Activated CD8-positive, alpha-beta memory T cell treated with anti-CD3 and anti-CD28 coated beads, Interleukin-2, amount 50 U/mL, for 1 hour (primary cell): Measurements from ENCODE around the gene CKS1B.
A peak's percentile ranks its signal among the peaks of the same experiment; 100 is the strongest.
"Not testable (repeated sequence)": the region's sequence is repeated elsewhere in the genome, so short reads cannot be mapped to it uniquely, and the experiment has no call there.

Experiments used
- DNase-seq: peaks from one replicate; pipeline ENCODE4 v3.0.0-alpha.2; 2020; ENCODE audit errors: extremely low read depth

CKS1B gene

DNA sequence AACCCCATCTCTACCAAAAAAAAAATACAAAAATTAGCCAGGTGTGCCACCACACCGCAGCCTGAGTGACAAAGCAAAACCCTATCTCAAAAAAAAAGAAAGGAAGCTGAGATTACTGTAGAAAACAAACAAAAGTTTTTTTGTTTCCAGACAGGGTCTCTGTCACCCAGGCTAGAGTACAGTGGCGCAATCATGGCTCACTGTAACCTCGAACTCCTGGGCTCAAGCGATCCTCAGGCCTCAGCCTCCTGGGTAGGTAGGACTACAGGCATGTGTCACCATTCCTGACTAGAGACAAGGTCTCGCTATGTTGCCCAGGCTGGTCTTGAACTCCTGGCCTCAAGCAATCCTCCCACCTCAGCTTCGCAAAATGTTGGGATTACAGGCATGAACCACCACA lies 10.1 kb upstream of the CKS1B start:
- no peak for DNase-seq

DNA sequence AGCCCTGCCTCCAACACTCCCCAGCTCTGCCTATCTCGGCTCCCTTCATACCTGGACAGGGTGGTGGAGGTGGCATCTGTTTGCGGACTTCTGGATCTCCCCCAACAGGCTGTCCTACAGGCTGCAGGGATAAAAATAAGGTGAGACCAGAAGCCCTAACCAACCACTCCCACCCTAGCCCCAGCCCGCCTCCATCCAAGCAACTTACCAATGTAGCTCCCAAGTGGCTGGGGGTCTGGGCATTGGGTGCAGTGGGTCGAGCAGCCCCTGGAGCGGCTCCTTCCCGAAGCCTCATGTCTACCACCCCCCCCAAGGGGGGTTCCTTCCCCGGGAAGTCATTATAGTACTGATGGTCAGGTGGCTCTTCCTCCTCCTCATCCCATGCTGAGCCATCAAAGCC lies 8.4 kb upstream of the CKS1B start:
- DNase-seq: no peak

DNA sequence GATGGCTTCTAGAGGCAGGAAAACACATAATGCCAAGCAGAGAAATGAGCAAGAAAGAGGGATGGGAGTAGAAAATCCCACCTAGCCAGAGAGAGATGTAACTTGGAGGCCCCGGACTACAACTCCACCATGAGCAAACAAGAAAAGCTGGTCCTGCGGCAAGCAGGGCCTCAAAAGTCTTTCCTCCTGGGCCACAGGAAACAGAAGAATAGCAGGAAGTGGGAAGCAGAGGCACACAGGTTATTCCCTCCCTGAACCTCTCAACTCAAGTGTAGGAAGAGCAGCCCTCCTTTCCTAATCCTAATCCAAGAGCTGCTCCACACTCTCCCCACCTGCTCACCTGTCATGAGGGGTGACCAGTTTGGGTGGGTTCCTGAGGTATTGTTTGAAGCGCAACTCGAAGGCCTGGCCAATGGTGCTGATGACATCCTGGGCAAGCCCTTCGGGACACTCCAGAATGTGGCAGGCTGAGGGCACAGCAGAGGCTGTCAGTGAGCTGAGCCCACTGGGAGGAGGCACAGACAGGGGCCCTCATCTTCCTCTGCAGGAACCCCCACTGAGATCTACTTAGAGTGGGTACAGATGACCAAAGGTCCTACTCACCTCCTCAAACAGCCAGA lies 7.0 kb upstream of the CKS1B start:
- DNase-seq: no peak

- DNase-seq: no peak
Observed at GRCh38 chr1:154968731-154969130, 5.8 kb upstream of the CKS1B start.

GRCh38 chr1:154969246-154969645 lies 5.2 kb upstream of the CKS1B start:
- no peak for DNase-seq

- no peak for DNase-seq
Observed at GRCh38 chr1:154969860-154970452, 4.5 kb upstream of the CKS1B start.

GRCh38 chr1:154970631-154971340 lies 3.7 kb upstream of the CKS1B start, which contains the start of gene SHC1:
Gene SHC1 (minus strand): TSS chr1:154970747. CDS start chr1:154970526, 221 bp downstream.
- DNase-seq: no peak

DNA sequence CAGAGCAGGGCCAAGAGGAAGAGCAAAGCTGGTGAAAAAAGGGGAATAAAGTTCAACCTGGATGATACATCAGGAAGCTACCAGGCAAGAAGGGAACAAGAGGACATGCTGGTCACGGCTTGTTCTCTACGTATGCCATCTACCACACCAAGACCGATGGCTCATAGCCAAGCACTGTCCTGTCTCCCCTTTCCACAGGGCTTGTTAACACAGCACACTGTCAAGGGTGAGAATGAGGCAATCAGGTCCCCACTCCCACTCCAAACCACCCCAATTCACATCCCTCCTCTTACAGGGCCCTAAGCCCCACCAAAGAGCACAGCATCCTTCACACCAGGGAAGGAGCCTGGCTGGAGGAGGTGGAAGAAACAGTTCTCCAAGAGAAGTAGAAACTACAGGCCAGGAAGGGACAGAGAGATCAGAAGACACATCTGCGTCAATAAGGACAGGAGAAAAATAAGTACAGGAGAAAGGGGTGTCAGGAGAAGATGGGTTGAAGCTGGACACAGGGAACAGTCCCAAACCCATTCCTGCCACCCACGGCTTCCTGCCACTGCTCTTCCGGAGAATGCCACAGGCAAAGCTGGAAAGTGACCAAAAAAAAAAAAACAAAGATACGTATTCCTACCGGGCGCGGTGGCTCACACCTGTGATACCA lies 3.0 kb upstream of the CKS1B start:
- no peak for DNase-seq

GRCh38 chr1:154972213-154972516 lies 2.3 kb upstream of the CKS1B start:
- no peak for DNase-seq

DNA sequence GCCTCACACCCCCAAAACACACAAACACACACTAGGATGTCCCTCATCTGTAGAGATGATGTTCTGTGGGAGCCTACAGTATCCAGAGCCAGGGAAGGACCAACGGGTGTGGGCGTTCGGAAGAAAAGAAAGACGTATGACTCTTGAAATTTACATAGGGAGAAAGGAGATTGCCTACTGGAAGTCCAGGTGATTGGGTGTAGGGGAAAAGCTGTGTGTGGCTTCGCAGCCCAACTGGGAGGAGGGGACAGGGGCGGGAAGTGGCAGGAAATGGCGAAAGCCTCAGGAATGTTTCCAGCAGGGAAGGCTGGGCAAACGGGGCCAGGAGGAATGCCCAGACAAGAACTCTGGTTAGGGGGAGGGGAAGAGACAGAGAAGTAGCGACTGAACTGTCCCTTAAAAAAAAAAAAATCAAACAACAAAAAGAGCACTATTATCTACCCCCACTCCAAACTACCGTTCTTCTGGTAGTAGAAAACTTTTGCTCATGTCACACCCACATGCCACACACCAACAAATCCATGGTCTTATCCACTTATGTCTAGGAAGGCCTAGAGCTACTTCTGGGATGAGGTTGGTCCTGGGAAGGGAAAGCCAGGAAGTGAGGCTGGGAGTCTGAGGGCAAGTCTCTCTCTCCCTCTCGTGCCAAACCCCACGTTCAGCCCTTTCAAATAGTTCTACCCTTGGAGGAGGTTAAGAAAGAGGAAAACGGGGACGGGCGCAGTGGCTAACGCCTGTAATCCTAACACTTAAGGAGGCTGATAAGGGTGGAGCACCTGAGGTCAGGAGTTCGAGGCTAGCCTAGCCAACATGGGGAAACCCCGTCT lies 1.8 kb upstream of the CKS1B start:
- DNase-seq: no peak

GRCh38 chr1:154973344-154974101 lies 958 bp upstream of the CKS1B start:
- DNase-seq: peak; percentile 61

- DNase-seq: peak; percentile 93
Observed at GRCh38 chr1:154974808-154975408, 427 bp downstream of the CKS1B start.

DNA sequence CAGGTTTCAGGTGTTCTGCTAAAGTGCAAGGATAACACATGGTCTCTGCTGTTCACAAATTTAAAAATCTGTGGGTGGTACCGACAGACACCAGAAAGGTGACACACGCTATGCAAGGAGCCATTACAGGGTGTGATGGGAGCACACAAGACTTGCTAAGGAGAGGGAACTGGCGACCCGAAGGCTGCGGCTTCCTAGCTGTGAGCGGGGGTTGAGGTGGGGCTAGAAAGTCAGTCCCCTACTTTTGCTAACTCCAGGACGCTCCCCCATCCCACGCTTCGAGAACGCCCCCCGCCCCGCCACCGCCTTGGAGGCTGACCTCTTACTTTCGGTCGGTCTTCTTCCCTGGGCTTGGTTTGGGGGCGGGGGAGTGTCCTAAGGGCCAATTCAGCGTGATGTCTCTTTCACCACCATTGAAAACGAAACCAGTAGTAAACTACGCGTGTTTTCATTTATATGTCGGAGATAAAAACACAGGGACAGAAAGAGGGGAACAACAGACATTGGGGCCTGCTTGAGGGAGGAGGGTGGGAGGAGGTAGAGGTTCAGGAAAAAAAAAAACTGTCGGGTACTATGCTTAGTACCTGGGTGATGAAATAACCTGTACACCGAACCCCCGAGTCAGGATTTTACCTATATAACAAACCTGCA lies 1.1 kb downstream of the CKS1B start:
- no peak for DNase-seq

DNA sequence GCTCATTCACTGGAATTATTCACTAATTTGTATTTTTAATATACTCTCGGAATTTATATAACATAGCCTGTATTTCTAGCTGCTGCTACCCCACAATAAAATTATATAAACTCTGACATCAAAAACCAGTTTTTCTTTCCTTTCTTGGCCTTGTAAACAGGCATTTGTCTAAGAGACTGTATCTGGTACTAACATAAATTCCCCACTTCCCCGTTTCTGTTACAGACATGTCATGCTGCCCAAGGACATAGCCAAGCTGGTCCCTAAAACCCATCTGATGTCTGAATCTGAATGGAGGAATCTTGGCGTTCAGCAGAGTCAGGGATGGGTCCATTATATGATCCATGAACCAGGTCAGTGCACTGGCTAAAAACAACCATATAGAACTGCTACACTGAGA lies 3.3 kb downstream of the CKS1B start:
- not testable (repeated sequence) for DNase-seq

GRCh38 chr1:154978360-154978759 lies 3.9 kb downstream of the CKS1B start:
- no peak for DNase-seq

DNA sequence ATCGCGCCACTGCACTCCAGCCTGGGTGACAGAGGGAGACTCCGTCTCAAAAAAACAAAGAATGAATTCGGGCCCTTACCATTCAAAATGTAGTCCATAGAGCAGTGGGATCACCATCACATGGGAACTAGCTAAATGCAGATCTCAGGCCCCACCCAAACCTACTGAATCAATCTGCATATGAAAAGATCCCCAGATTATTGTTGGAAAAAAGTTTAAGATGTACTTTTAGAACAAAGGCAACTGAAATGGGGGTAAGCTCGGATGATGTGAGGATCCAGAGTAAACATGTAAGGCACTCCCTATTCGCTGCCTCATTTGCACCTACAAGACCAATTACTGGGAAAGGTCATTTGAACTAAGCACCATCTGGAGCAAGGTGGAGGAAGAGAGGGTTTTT lies 7.9 kb downstream of the CKS1B start:
- no peak for DNase-seq

- DNase-seq: peak; percentile 90
Observed at GRCh38 chr1:154982897-154983648, 8.6 kb downstream of the CKS1B start, which contains the start of gene FLAD1. Gene FLAD1 (plus strand): TSS chr1:154983344. CDS start chr1:154983695, 351 bp downstream.

DNA sequence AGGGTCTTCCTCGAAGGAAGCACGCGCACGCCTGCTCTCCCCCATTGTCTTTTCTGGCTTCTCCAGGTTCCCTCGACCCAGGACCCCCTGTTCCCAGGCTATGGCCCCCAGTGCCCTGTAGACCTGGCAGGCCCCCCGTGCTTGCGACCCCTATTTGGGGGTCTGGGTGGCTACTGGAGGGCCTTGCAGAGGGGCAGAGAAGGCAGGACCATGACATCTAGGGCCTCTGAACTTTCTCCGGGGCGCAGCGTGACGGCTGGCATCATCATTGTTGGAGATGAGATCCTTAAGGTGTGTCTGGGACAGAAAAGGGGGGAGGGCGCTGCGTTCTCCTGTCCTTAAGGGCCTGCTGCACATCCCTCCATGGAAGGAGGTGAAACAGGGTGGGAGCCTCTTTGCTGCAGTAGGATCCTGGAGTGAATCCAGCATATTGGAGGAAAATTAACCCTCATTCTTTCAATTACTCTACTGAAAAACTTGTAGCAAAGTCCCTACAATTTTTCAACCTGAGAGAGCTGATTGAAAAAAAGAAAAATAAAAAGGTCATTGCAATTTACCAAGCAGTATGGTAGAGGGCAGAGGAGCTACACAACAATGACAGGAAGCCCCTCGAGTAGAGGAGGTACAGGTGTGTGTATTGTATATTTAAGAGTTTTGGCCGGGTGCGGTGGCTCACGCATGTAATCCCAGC lies 9.4 kb downstream of the CKS1B start:
- no peak for DNase-seq

GRCh38 chr1:154986736-154987135 lies 12.3 kb downstream of the CKS1B start:
- DNase-seq: not testable (repeated sequence)
